Measurements from ENCODE around the gene SNIP1.

DNA sequence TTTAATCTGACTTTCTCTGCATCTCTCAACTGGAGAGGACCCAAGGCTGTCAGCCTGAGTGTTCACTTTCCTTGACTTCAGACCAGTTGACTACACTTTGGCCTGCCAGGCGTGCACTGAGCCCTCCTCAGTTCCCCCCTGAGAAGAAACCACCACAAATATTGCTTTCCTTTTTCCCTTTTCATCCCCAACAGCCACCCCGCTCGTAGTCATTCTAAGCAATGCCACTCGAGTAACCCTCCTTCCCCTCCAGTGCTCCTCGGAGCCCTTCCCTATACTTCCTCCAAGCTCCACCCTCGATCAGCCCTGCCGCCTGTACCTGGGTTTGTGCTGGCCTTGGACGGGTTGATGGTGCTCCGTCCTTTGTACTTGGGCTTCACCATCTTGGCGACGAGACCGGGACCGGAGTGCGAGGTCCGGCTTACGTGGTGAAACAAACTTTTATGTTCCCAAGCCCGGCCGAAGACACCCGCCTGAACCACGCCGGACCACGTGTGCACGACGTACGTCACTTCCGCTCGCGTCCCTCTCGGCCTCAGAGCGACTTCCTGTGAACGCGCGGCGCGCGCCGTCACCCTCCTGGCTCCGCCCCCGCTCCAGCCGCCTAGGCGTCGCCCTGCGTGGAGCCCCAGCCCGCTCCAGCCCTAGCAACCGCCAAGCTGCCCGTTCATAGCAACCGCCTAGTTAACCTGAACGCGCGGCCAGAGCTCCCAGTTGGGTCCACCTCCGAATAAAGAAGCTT is 41.5 kb upstream of the SNIP1 start, which contains the start of gene GNL2:
- TF ChIP-seq, protein P1, sequence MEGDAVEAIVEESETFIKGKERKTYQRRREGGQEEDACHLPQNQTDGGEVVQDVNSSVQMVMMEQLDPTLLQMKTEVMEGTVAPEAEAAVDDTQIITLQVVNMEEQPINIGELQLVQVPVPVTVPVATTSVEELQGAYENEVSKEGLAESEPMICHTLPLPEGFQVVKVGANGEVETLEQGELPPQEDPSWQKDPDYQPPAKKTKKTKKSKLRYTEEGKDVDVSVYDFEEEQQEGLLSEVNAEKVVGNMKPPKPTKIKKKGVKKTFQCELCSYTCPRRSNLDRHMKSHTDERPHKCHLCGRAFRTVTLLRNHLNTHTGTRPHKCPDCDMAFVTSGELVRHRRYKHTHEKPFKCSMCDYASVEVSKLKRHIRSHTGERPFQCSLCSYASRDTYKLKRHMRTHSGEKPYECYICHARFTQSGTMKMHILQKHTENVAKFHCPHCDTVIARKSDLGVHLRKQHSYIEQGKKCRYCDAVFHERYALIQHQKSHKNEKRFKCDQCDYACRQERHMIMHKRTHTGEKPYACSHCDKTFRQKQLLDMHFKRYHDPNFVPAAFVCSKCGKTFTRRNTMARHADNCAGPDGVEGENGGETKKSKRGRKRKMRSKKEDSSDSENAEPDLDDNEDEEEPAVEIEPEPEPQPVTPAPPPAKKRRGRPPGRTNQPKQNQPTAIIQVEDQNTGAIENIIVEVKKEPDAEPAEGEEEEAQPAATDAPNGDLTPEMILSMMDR (IDR thresholded peaks at IDR 0.05) = no peak
- TF ChIP-seq POLR2A (IDR thresholded peaks at IDR 0.05) = peak in 1 of 2 donors; percentile 76
- no peak for TF ChIP-seq EP300 (IDR thresholded peaks at IDR 0.05)
